Fibroblast of gingiva (primary cell): ENCODE measurements around the gene SMARCA2.

Experiments used
- DNase-seq: peaks from one replicate; pipeline ENCODE4 v3.0.0-alpha.2; 2011; ENCODE audit warnings: low read depth

SMARCA2 gene

GRCh38 chr9:2096376-2096970, 81.3 kb downstream of the SMARCA2 start:
- DNase-seq: no peak

GRCh38 chr9:2106666-2107065, 91.5 kb downstream of the SMARCA2 start:
- no peak for DNase-seq

GRCh38 chr9:2107906-2108451, 92.8 kb downstream of the SMARCA2 start:
- no peak for DNase-seq

GRCh38 chr9:2109069-2109650, 94.0 kb downstream of the SMARCA2 start:
- peak; percentile 65 for DNase-seq

- DNase-seq: no peak
Observed at GRCh38 chr9:2110036-2110435, 94.9 kb downstream of the SMARCA2 start.

- DNase-seq: peak; percentile 7
Observed at GRCh38 chr9:2116073-2116472, 100.9 kb downstream of the SMARCA2 start.

- DNase-seq: no peak
Observed at GRCh38 chr9:2117527-2117926, 102.4 kb downstream of the SMARCA2 start.

GRCh38 chr9:2119566-2119965, 104.4 kb downstream of the SMARCA2 start:
- DNase-seq: peak; percentile 37

GRCh38 chr9:2120926-2121689, 106.0 kb downstream of the SMARCA2 start:
- DNase-seq: peak; percentile 16

GRCh38 chr9:2122299-2122698, 107.2 kb downstream of the SMARCA2 start:
- no peak for DNase-seq

GRCh38 chr9:2125906-2126305, 110.8 kb downstream of the SMARCA2 start:
- DNase-seq: no peak

GRCh38 chr9:2126331-2126803, 111.2 kb downstream of the SMARCA2 start:
- peak; percentile 89 for DNase-seq

- peak; percentile 88 for DNase-seq
Observed at GRCh38 chr9:2127486-2127885, 112.3 kb downstream of the SMARCA2 start.

GRCh38 chr9:2128141-2128540, 113.0 kb downstream of the SMARCA2 start:
- DNase-seq: no peak

- no peak for DNase-seq
Observed at GRCh38 chr9:2128618-2129017, 113.5 kb downstream of the SMARCA2 start.

- no peak for DNase-seq
Observed at GRCh38 chr9:2130941-2131340, 115.8 kb downstream of the SMARCA2 start.

GRCh38 chr9:2132484-2133082, 117.4 kb downstream of the SMARCA2 start:
- peak; percentile 47 for DNase-seq

GRCh38 chr9:2134391-2134790, 119.2 kb downstream of the SMARCA2 start:
- no peak for DNase-seq

GRCh38 chr9:2138646-2139045, 123.5 kb downstream of the SMARCA2 start:
- DNase-seq: no peak

- no peak for DNase-seq
Observed at GRCh38 chr9:2140600-2141223, 125.6 kb downstream of the SMARCA2 start.

- DNase-seq: no peak
Observed at GRCh38 chr9:2142212-2142611, 127.1 kb downstream of the SMARCA2 start.

- no peak for DNase-seq
Observed at GRCh38 chr9:2144619-2145018, 129.5 kb downstream of the SMARCA2 start.
